GM12878 (cell line): ENCODE data around the gene LYZ. TPM values are rescaled to one million over a fixed set of nuclear protein-coding genes. Genes with fewer than 3 reads are reported as not detected.

Experiments used
- ATAC-seq: fragments of 200-7000 bp; cut with Tn5 transposase; 3 replicates; pipeline ENCODE4 v1.9.1; 2020; ENCODE audit warnings: mild to moderate bottlenecking, moderate library complexity
- BruUV-seq: library from RNA; stranded (reverse); fragments of 400-500 nt; replicated peaks from 2 replicates; lab custom pipeline; 2021; lab: Mats Ljungman, UMichigan
- CTCF ChIA-PET: fragments of 300-600 bp; sonication (Branson Sonifier 250); formaldehyde crosslinking; extraction: SDS; loops from one replicate; lab custom pipeline; 2021; ENCODE audit warnings: inconsistent platforms; lab: Yijun Ruan, JAX
- POLR2A ChIA-PET: fragments of 350-600 bp; formaldehyde crosslinking; extraction: SDS; loops from one replicate; lab custom pipeline; 2021; ENCODE audit warnings: inconsistent platforms; lab: Charles Lee
- RAD21 ChIA-PET: fragments of 300-600 bp; sonication (Branson Sonifier 250); formaldehyde crosslinking; loops from one replicate; lab custom pipeline; 2023; ENCODE audit warnings: antibody characterized with exemption; ENCODE audit not compliant: unreplicated experiment; lab: Charles Lee
- SMC1A ChIA-PET: fragments of 300-600 bp; sonication (Branson Sonifier 250); formaldehyde crosslinking; loops from one replicate; lab custom pipeline; 2023; ENCODE audit not compliant: unreplicated experiment, uncharacterized antibody; lab: Charles Lee
- DNase-seq: peaks from one replicate; pipeline ENCODE4 v3.0.0-alpha.2; 2011; ENCODE audit warnings: low read depth, low spot score
- FAIRE-seq: peaks from 3 replicates; lab custom pipeline; 2011; peaks lifted over from hg19 to GRCh38; lab: Jason Lieb, UNC
- H2AFZ ChIP-seq: 2 replicates; pipeline ENCODE4 v1.6.0; 2011; ENCODE audit warnings: low read depth, low read length, control low read depth; ENCODE audit not compliant: control insufficient read depth
- H3K27ac ChIP-seq: 2 replicates; pipeline ENCODE4 v1.5.1; 2011; ENCODE audit warnings: control low read depth; ENCODE audit not compliant: control insufficient read depth, insufficient read depth
- H3K27me3 ChIP-seq, 2 experiments: replicated peaks in 1 of 2; 2 replicates each; pipeline versions ENCODE4 v1.6.0 to v1.6.1; 2011; ENCODE audit warnings: low read length in 1 of 2; ENCODE audit not compliant: control insufficient read depth in 2 of 2, insufficient read depth in 2 of 2
- H3K36me3 ChIP-seq, 2 experiments: 2 replicates each; pipeline ENCODE4 v1.5.1; 2011; ENCODE audit warnings: low read length in 1 of 2; ENCODE audit not compliant: control insufficient read depth in 2 of 2, insufficient read depth in 2 of 2
- H3K4me1 ChIP-seq: 2 replicates; pipeline ENCODE4 v1.6.1; 2011; ENCODE audit warnings: mild to moderate bottlenecking, low read length, moderate library complexity, mixed read lengths; ENCODE audit not compliant: control insufficient read depth, insufficient read depth
- H3K4me2 ChIP-seq: 2 replicates; pipeline ENCODE4 v1.6.0; 2011; ENCODE audit warnings: control low read depth; ENCODE audit not compliant: control insufficient read depth, insufficient read depth
- H3K4me3 ChIP-seq: fragments of 200-600 bp; sonication (generic); 2 replicates; pipeline ENCODE4 v1.5.1; 2016
- H3K79me2 ChIP-seq: 2 replicates; pipeline ENCODE4 v1.6.0; 2011; ENCODE audit warnings: low read length; ENCODE audit not compliant: control insufficient read depth, insufficient read depth
- H3K9ac ChIP-seq: 2 replicates; pipeline ENCODE4 v1.8.0; 2011; ENCODE audit warnings: low read length, control low read depth, mixed read lengths; ENCODE audit not compliant: control insufficient read depth, insufficient read depth
- H3K9me3 ChIP-seq: replicated peaks from 3 replicates; pipeline ENCODE4 v1.5.1; 2011; ENCODE audit warnings: mild to moderate bottlenecking, low read length; ENCODE audit not compliant: control insufficient read depth, insufficient read depth
- H4K20me1 ChIP-seq: 2 replicates; pipeline ENCODE4 v1.6.0; 2011; ENCODE audit not compliant: control insufficient read depth, insufficient read depth
- BHLHE40 ChIP-seq, 2 experiments: fragments of 450-650 bp in 1 of 2; IDR thresholded peaks; 2 replicates each; pipeline ENCODE4 v1.6.1; 2011 to 2017; ENCODE audit warnings: low read depth in 2 of 2, borderline replicate concordance in 1 of 2, improper control_type of control experiment in 1 of 2, low read length in 1 of 2, mild to moderate bottlenecking in 1 of 2
- CBX5 ChIP-seq: sonication (generic); IDR thresholded peaks from 2 replicates; pipeline ENCODE4 v1.6.1; 2016; ENCODE audit warnings: low read depth, moderate library complexity, mild to moderate bottlenecking, inconsistent platforms
- CHD4 ChIP-seq: fragments of 200-600 bp; sonication (generic); IDR thresholded peaks from 2 replicates; pipeline ENCODE4 v1.6.1; 2016; ENCODE audit warnings: mild to moderate bottlenecking
- IRF4 ChIP-seq: IDR thresholded peaks from 2 replicates; pipeline ENCODE4 v1.6.1; 2011; ENCODE audit warnings: low read depth, low read length
- JUNB ChIP-seq: IDR thresholded peaks from 2 replicates; pipeline ENCODE4 v1.6.1; 2016; ENCODE audit warnings: antibody characterized with exemption, mild to moderate bottlenecking
- MYC ChIP-seq: IDR thresholded peaks from 2 replicates; pipeline ENCODE4 v1.6.1; 2011; ENCODE audit warnings: mild to moderate bottlenecking, low read length, moderate library complexity, inconsistent platforms; ENCODE audit not compliant: insufficient read depth, insufficient replicate concordance, insufficient read length, severe bottlenecking
- NBN ChIP-seq: fragments of 450-650 bp; IDR thresholded peaks from 2 replicates; pipeline ENCODE4 v1.6.1; 2016
- NFIC ChIP-seq: IDR thresholded peaks from 2 replicates; pipeline ENCODE4 v1.6.1; 2012; ENCODE audit warnings: low read depth, mild to moderate bottlenecking, inconsistent platforms, low read length, moderate library complexity
- NFYA ChIP-seq: IDR thresholded peaks from 2 replicates; pipeline ENCODE4 v1.6.1; 2011; ENCODE audit warnings: low read depth, mild to moderate bottlenecking, low read length, improper control_type of control experiment, borderline replicate concordance
- SIX5 ChIP-seq: IDR thresholded peaks from 2 replicates; pipeline ENCODE4 v1.6.1; 2011; ENCODE audit warnings: mild to moderate bottlenecking, low read depth, low read length, moderate library complexity; ENCODE audit not compliant: severe bottlenecking
- SMAD1 ChIP-seq: fragments of 450-650 bp; IDR thresholded peaks from 2 replicates; pipeline ENCODE4 v1.6.1; 2018; ENCODE audit warnings: mild to moderate bottlenecking, low read depth; ENCODE audit not compliant: partially characterized antibody
- SREBF2 ChIP-seq: IDR thresholded peaks from 2 replicates; pipeline ENCODE4 v1.6.1; 2012; ENCODE audit warnings: mild to moderate bottlenecking, low read length
- TCF3 ChIP-seq: IDR thresholded peaks from 2 replicates; pipeline ENCODE4 v1.6.1; 2012; ENCODE audit warnings: low read depth, mild to moderate bottlenecking, low read length, borderline replicate concordance; ENCODE audit not compliant: insufficient read depth
- ZBED1 ChIP-seq: IDR thresholded peaks from 2 replicates; pipeline ENCODE4 v1.6.1; 2016; ENCODE audit warnings: borderline replicate concordance
- ZNF207 ChIP-seq: fragments of 450-650 bp; IDR thresholded peaks from 2 replicates; pipeline ENCODE4 v1.6.1; 2014; ENCODE audit warnings: antibody characterized with exemption, mild to moderate bottlenecking, borderline replicate concordance
- ZSCAN29 ChIP-seq: fragments of 450-650 bp; IDR thresholded peaks from 2 replicates; pipeline ENCODE4 v1.6.1; 2017; ENCODE audit warnings: mild to moderate bottlenecking, moderate library complexity
- WGBS: methylation state at CpG from one replicate; pipeline ENCODE4 v1.1.6; 2016; ENCODE audit warnings: low lambda C conversion rate; ENCODE audit not compliant: insufficient replicate concordance, insufficient coverage; ENCODE audit errors: missing lambda C conversion rate; 5-methylcytosine and 5-hydroxymethylcytosine counted together
- in situ Hi-C: fragments of 300-500 bp; cut with MboI; formaldehyde crosslinking; loops from 9 replicates; pipeline ENCODE4 v1.14.3; 2018; ENCODE audit warnings: mixed read lengths
- intact Hi-C: fragments of 100-400 bp; cut with micrococcal nuclease; formaldehyde crosslinking; loops from one replicate; pipeline ENCODE4 v1.14.2; 2022; ENCODE audit not compliant: unreplicated experiment
- polyA plus RNA-seq, 11 experiments: library from polyadenylated mRNA; depleted of rRNA in 4 of 11; unstranded in 6 of 11; stranded (reverse) in 5 of 11; fragments of >200 nt; fragmentation: Nextera tagmentation in 4 of 11; fragmentation: Illumina TruSeq in 1 of 11; extraction: Ambion mirVana in 4 of 11; extraction: Trizol in 1 of 11; gene quantifications; 1 replicate in 1 of 11; 2 replicates in 10 of 11; pipeline versions ENCODE4 v1.2.1 to v1.2.3, GENCODE V29; 2011 to 2016; ENCODE audit warnings: inconsistent platforms in 2 of 11, missing spikeins in 2 of 11, low read depth in 1 of 11
- total RNA-seq, 4 experiments: library from RNA; depleted of rRNA in 3 of 4; stranded (reverse); fragments of >200 nt in 3 of 4; fragmentation: Illumina TruSeq in 1 of 4; extraction: Trizol in 1 of 4; gene quantifications; 2 replicates each; pipeline versions ENCODE4 v1.2.1 to v1.2.3, GENCODE V29; 2013 to 2021

Gene LYZ
- total and polyA plus RNA-seq, 10 of the 15 experiments (the other 5 are each of a cell fraction or from before 2014, with no cell fraction given) = 1.9 TPM; not detected in 9

DNA sequence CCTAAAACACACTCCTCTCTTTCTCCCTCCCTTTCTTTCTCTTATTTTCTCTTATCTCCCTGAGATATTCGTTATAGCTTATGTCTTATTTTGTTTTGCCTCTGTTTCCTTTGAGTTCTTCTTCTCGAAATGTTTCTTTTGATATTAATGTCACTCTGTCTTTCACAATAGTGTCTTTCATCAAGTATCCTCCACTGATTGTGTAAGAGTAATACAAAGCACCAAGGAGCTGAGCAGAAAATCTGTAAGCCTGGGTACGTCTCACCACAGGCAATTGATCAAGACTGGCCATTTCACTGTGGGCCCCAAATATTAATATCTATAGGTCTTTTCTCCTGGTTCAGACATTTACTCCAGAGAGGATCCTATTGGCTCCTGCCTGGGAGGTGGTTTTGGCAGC, 4.8 kb upstream of the LYZ start:
- H3K4me2 ChIP-seq = no peak overlapping the region
- no peak for TF ChIP-seq CHD4
- no peak for TF ChIP-seq ZSCAN29
- TF ChIP-seq MYC = no peak
- no peak overlapping the region for H3K9ac ChIP-seq
- SMC1A ChIA-PET = interaction anchor here (0.8 kb wide), 1 partner anchor 13 kb away, joined by 3 read pairs; no protein-coding TSS in a partner anchor
- no peak for ATAC-seq
- BruUV-seq = no TSS peak
- whole genome bisulfite sequencing = 20% methylated on average over 3 of the region's 3 CpGs
- POLR2A ChIA-PET = no interaction called here
- no peak for FAIRE-seq
- no peaks in the 10 kb centered on the region for H3K79me2 ChIP-seq
- RAD21 ChIA-PET = no interaction called here
- in situ Hi-C loops = no loop called here
- no peaks in the 10 kb centered on the region for H3K9me3 ChIP-seq
- CTCF ChIA-PET = interaction anchor here (0.8 to 2.1 kb wide), 6 partner anchors 11 to 295 kb away, joined by 3 to 9 read pairs (median 4); no protein-coding TSS in a partner anchor
- no peaks in the 10 kb centered on the region for H3K36me3 ChIP-seq
- DNase-seq = no peak
- no peaks in the 10 kb centered on the region for H3K27me3 ChIP-seq
- H2AFZ ChIP-seq = no peak overlapping the region
- no peaks in the 10 kb centered on the region for H3K4me1 ChIP-seq
- intact Hi-C loops = no loop called here
- H3K4me3 ChIP-seq = no peak overlapping the region
- H4K20me1 ChIP-seq = no peaks in the 10 kb centered on the region
- no peak overlapping the region for H3K27ac ChIP-seq

DNA sequence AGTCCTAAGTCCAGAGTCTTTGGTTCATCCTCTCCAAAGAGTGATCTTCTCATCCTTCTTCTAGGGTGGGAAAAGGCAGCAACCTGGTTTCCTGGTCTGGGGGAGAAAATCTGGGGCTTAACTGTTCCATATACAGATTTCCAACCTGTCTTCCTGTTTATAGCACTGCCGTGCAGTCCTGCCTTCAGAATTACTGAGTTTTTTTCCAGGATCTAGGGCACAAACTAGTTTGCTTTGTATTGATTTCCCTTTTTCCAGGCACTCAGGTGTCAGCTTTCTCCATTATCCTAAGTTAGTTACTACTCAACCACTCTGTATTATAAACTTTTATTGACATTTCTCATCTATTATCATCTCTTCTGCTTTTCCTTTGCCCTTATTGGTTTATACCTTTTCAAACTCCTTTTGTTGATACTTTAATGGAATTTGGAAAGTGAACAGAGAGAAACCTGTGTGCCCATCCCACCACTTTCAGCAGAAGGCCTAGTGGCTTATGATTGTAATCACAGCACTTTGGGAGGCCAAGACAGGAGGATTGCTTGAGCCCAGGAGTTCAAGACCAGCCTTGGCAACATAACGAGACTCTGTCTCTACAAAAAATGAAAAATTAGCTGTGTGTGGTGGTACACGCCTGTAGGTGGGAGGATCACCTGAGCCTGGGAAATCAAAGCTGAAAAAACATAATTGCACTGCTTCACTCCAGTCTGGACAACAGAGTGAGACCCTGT, 4.1 kb upstream of the LYZ start:
- Histone ChIP-seq H4K20me1 (no peaks in the 10 kb centered on the region), H3K36me3 (no peaks in the 10 kb centered on the region), H3K4me1 (no peaks in the 10 kb centered on the region), H3K9ac (no peak overlapping the region), H3K4me3 (no peak overlapping the region), H2AFZ (no peak overlapping the region), H3K79me2 (no peaks in the 10 kb centered on the region), H3K27me3 (no peaks in the 10 kb centered on the region), H3K4me2 (no peak overlapping the region), H3K27ac (no peak overlapping the region), H3K9me3 (no peaks in the 10 kb centered on the region)
- ATAC-seq = no peak
- FAIRE-seq = no peak
- CTCF ChIA-PET = no interaction called here
- WGBS = 24% methylated on average over 3 of the region's 3 CpGs
- RAD21 ChIA-PET = interaction anchor here (0.5 kb wide), 1 partner anchor 13 kb away, joined by 6 read pairs; no protein-coding TSS in a partner anchor
- intact Hi-C loops = no loop called here
- in situ Hi-C loops = no loop called here
- POLR2A ChIA-PET = no interaction called here
- no peak for DNase-seq
- SMC1A ChIA-PET = interaction anchor here (0.8 to 1.0 kb wide), 3 partner anchors 13 to 15 kb away, joined by 3 to 5 read pairs (median 3); no protein-coding TSS in a partner anchor
- no TSS peak for BruUV-seq
- no peak for TF ChIP-seq JUNB
- TF ChIP-seq NFYA = no peak
- TF ChIP-seq NBN = no peak
- no peak for TF ChIP-seq SIX5
- TF ChIP-seq TCF3 = no peak
- no peak for TF ChIP-seq IRF4
- TF ChIP-seq NFIC = no peak
- TF ChIP-seq SREBF2 = no peak
- no peak for TF ChIP-seq ZBED1
- TF ChIP-seq BHLHE40 (IDR thresholded peaks at IDR 0.05; ENCODE audit: borderline replicate concordance in 1 of 2, low read depth in 2 of 2, low read length in 1 of 2) = no peak
- TF ChIP-seq CBX5 = no peak
- no peak for TF ChIP-seq SMAD1
- TF ChIP-seq ZNF207 = no peak
